ENCODE measurements around the gene IL1RL1.
"Not testable (repeated sequence)": the region's sequence is repeated elsewhere in the genome, so short reads cannot be mapped to it uniquely, and the experiment has no call there.

The IL1RL1 gene

GRCh38 chr2:102294802-102295489 is 16.4 kb upstream of the IL1RL1 start:
- DNase-seq: no peak

DNA sequence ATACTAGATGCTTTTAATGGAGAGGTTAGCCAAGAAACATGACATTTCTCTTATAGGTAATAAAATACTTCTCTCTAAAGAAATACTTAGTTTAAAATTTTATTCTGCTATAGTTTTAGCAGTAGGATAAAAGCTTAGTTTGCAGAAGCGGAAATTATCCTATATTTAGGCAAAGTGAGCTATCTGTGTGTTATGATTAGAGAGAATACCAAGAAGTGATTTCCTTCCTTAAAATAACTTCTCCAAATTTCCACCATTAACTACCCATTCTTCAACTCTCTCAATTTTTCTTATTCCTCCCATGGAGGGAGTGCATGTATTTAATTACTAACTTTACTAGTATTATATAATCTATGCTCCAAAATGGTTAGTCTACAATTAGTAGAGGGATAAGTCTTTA is 15.8 kb upstream of the IL1RL1 start:
- no peak for DNase-seq

DNA sequence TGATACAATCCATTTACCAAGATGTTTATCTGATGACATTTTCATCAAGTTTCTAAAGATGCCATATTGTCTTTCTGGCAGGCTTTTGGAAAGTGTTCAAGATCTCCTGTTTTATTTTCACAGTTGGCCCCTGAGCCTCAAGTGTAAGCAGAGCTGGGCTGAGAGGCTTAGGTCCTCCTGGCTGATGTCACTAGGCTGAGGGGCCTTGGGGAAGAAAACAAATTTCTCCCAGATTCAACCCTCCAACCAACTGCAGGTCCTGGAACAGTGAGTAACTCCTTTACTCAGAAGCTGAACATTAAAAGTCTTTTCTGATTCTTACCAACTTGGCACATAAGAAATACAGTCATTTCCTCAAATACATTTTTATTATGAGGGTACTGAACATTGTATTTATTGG is 14.9 kb upstream of the IL1RL1 start:
- DNase-seq: no peak

- DNase-seq: no peak
Measured at GRCh38 chr2:102297891-102298290, 13.5 kb upstream of the IL1RL1 start.

GRCh38 chr2:102301867-102302362 is 9.4 kb upstream of the IL1RL1 start:
- no peak for DNase-seq

- no peak for DNase-seq
Measured at GRCh38 chr2:102302458-102302857, 8.9 kb upstream of the IL1RL1 start.

DNA sequence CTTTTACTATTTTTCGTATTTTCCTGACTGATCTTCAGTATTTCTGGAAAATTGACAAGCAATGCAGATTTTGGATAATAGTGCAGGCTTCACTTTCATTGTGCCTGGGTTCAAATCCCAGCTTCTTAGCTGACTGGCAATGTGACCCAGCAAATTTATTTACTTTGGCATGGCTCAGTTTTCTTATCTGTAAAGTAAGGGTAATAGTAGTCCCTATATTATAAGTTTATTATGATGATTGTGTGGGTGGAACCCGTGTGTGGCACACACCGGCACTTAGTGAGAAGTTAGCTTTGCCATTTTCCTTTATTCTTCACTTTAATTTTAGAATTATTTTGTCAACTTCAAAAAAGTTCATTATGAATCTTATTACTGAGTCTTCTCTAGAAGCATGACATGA is 7.8 kb upstream of the IL1RL1 start:
- DNase-seq: no peak

DNA sequence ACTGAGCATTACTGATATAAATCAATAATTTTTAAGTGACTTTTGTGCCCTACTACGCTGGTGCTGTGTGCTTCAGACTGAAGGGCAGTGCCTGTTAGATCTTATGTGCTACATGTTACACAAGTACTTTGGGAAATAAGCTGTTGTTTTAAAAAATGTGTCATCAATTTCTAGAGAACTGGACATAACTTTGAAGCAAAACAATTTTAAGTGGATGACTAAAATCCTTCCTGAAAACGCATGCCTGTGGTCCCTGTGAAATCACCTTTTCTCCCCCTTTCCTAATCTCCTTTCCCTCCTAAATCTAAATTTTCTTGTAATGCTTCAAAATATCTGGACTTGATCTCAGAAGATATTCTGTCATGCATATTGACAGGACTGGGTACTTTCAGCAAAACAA is 7.1 kb upstream of the IL1RL1 start:
- DNase-seq: no peak

DNA sequence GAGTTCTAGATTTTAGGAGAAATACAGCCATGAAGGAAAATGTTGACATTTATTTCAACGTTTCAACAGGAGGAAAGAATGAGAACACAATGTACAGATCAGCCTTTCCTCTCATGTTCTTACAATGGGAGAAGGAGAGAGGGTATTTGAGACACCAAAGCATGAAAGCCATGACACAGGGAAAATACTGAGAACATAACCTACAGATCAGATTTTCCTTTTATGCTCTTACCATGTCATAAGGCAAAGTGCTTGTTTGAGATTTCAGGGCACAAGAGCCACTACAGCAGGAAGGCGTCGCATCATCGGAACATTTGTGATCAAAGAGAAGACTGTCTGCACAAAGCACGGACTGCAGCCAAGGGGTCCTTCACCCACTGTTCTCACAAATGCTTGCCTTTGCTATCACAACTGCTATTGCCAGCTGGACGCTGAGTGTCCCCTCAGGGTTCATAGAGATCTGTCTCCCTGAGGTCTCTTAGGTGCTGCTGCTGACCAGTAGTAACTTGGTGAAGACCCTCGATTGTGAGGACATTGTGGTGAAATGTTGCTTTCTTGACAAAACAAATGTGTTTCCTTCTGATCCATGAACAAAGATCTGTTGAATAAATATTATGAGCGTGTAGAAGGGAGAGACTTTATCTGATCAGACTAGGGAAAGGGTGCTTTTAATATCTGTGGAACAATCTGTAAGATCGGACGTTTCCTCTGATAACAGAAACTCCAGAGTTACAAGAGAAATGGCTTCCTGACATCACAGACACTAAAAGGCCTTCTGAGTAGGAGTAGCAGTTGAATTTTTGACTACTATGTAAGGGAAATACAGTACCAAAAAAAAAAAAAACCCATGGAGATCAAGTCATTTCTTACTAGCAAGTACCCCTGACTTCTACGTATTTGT is 6.4 kb upstream of the IL1RL1 start:
- DNase-seq: no peak

DNA sequence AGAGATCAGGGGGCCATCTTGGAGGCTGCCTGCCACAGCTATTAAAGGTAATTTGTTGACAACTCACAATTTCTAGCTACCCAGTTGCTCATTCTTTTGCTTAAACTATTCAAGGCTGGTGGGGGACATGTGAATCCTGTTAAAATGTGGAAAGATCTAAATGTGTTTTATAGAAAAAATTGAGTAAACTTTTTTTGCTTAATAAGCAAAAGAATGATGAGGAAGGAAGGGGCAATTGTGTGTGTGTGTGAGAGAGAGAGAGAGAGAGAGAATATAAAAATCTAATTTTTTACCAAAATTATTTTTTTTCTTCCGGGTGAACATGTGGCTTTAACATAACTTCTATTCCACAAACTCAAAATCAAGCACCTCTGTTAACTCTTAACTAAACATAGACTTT is 5.2 kb upstream of the IL1RL1 start:
- no peak for DNase-seq

DNA sequence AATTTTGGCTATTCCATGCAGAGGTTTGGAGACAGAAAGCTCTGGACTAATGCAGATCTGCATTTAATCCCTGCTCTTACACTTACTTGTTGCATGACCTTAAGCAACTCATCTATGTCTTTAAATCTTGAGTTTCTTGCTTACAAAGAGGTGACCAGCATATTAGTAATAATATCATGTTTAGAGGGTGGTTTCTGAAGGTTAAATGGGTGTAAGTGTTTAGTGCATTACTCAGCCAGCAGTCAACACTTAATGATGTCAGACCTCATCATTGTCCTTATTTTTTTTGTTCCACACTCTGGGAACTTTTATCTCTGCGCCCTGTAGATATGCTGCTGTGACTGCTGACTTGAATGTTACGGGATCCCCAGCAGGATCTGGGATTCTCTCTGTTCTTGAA is 1.7 kb downstream of the IL1RL1 start:
- no peak for DNase-seq

DNA sequence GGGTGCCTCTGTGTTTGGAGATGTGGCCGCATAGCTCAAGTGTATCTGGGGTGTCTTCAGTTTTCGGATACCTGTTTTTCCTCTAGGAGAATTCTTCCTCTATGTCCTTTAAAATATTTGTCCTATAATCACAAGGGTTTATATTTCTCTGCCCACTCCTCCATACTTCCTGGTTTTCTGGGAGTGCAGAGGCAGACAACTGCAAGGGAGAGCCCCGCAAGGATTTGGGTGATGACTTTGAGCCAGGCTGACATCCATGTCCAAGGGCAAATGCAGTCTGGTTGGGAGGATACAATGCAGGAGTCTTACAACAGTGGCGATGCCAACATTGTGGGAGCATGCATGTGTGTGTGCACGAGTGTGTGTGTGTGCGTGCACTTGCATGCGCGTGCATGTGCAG is 2.1 kb downstream of the IL1RL1 start:
- DNase-seq: no peak

DNA sequence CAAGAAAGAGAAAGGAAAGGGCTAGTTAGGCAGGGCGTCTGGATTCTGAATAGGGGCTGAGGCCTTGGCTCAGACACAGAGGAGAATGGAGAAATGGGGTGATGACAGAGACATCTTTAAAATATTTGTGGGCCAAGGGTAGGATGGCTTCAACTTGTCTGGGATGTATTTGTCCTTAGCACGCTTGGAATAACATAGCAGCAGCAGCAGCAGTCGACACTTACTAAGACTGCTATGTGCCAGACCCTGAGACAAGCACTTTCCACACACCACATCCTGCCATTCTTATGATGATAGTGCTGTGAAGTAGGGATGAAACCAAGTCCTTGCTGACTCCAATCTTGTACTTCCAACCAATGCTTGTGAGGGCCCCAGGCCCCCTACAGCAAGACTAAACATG is 2.6 kb downstream of the IL1RL1 start:
- DNase-seq: no peak

- no peak for DNase-seq
Measured at GRCh38 chr2:102315921-102316320, 4.6 kb downstream of the IL1RL1 start.

GRCh38 chr2:102317715-102318114 is 6.4 kb downstream of the IL1RL1 start:
- no peak for DNase-seq

DNA sequence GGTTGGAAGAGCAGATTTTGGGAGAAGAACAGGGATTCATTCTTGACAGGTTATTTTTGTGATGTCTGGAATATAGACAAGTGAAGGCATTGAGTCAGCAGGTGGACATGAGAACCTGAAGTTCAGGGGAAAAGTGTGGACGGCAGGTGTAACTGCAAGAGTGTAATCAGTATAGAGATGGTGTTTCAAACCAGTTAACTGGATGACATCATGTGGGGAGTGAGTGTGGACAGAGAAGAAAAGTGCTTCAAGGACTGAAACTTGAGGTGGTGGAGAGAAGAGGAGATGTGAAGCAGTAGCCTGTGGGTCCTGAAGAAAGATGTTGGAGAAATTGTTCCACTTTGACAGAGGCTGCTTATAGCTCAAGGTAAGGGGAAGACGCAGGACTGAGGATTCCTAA is 7.1 kb downstream of the IL1RL1 start:
- DNase-seq: no peak

DNA sequence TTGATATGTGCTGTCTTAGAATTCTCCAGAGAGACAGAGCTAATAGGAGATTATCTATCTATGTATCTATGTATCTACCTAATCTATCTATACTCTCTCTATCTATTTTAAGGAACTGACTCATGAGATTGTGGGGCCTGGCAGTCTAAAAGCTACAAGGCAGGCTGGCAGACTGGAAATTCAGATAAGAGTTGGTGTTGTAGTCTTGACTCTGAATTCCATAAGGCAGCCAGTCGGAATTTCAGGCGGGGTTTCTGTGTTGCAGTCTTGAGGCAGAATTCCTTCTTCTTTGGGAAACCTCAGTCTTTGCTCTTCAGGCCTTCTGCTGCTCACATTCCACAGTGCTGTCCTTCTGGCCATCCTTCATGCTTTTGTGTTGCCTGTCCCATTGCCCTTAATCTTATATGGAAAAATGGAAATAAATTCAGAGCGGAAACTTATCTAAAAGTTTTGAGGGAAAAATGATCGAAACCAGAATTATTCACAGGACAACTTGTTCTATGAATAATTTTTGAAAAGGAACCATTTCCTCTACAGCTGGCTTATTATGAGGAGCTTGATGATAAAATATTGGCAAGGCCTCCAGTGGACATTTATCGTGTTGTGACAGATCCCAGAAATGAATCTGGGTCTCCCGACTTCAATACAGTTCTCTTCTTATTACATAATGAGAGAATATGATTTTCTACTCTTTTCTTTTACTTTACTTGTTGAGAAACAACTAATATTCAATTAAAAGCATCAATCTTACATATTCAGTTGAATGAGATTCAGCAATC is 10.8 kb downstream of the IL1RL1 start:
- no peak for DNase-seq

DNA sequence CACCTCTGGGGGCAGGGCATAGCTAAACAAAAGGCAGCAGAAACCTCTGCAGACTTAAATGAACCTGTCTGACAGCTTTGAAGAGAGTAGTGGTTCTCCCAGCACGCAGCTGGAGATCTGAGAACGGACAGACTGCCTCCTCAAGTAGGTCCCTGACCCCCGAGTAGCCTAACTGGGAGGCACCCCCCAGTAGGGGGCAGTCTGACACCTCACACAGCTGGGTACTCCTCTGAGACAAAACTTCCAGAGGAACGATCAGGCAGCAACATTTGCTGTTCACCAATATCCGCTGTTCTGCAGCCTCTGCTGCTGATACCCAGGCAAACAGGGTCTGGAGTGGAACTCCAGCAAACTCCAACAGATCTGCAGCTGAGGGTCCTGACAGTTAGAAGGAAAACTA is 13.6 kb downstream of the IL1RL1 start:
- not testable (repeated sequence) for DNase-seq

DNA sequence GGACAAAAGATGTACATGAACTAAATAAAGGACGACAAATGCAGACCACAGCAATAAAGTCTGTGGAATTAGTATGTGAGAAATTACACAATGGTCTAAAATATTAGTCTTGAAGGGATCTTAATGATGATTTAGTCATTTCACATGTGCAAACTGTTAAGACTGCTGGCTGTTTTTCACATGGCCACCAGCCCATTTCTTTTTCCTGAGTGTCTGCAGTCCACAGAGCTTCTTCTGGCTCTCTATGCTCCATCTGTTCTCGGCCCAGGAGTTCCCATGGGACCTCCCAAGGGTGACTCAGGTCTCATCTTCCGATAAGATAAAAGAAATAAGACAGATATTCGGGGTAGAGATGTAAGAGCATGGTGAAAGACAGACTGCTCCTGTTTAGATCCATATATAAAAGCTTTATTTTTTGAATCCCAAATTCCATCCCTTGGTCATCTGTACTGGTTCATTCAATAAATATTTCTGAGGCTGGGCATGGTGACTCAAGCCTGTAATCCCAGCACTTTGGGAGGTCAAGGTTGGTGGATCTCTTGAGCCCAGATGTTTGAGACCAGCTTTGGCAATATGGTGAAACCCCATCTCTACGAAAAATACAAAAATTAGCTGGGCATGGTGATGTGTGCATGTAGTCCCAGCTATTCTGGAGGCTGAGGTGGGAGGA is 20.1 kb downstream of the IL1RL1 start:
- DNase-seq: no peak

DNA sequence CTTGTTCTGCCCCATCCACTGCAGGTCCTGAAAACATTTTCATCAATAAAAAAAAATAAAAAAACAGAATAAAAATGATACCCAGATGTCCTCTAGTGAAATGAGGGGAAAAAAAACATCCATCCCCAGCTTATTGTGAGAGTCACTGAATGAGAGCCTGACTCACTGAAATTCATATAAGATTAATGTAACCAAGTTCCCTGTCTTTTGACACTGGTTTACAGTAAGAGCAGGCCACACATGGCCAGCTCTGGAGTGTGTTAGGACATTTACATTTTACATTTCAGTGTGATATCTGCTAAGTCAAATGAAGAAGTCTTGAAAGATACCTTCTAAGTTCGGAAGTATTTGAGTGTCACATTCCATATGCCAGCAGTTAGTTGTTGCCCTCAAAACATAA is 23.1 kb downstream of the IL1RL1 start:
- DNase-seq: no peak

DNA sequence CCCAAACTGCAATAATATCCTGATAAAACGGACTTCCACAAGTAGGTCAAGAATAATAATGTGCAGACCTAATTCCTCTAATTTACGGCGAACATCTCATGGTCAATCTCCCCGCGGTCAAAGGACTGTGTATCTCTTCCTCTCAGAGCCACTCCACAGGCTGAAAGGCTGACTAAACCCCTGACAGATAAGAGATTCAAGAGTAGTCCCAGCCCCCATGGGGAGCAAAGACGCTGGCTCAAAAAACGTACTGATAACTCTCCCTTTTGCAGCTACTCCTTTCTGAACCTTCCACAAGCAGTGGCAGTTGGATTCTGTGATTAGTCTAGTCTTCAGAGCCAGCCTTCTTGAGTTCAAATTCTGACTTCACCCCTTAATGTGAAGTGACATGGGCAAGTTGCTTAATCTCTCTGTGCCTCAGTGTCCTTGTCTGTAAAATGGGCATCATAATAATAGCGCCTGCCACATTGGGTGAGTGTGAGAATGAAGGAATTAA is 24.6 kb downstream of the IL1RL1 start:
- no peak for DNase-seq

- DNase-seq: no peak
Measured at GRCh38 chr2:102336502-102336945, 25.2 kb downstream of the IL1RL1 start.

DNA sequence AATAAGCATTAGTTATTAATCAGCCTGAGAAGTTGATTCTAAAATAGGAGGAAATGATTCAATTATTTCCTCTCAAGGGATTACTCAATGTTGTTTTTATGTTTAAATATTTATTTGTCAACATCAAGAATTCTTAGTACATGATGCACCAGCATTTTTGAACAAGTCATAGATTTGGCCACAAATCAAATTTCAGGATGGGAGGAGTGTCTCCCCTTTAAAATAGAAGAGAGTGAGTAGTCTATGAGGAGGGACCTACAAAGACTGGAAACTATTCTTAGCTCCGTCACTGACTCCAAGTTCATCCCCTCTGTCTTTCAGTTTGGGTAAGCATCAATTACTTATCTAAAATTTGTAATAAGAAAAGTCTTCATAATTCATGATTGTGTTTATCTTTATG is 25.6 kb downstream of the IL1RL1 start:
- no peak for DNase-seq

Data from COR-L47 (cell line).